Activated gamma-delta T cell treated with Interleukin-2 at 50 U/mL for 16 hours (primary cell): ENCODE measurements around the gene ORMDL2.
"Not testable (repeated sequence)": the region's sequence is repeated elsewhere in the genome, so short reads cannot be mapped to it uniquely, and the experiment has no call there.

Experiments
- DNase-seq: peaks from one replicate; pipeline ENCODE4 v3.0.0-alpha.2; 2020

The ORMDL2 gene

GRCh38 chr12:55861871-55862270 lies 44.0 kb downstream of the ORMDL2 start:
- DNase-seq = no peak

- no peak for DNase-seq
These were observed 44.4 kb downstream of the ORMDL2 start for GRCh38 chr12:55862286-55862685.

- DNase-seq = not testable (repeated sequence)
These were observed 45.1 kb downstream of the ORMDL2 start for GRCh38 chr12:55862931-55863330.

- no peak for DNase-seq
These were observed 47.5 kb downstream of the ORMDL2 start for GRCh38 chr12:55865327-55865726.

- not testable (repeated sequence) for DNase-seq
These were observed 48.7 kb downstream of the ORMDL2 start for GRCh38 chr12:55866454-55867004.
